ENCODE measurements around the gene KLF12.

- TF ChIP-seq CTCF (IDR thresholded peaks at IDR 0.05) (no peak), POLR2A (IDR thresholded peaks at IDR 0.05) (no peak), POLR2AphosphoS5 (IDR thresholded peaks at IDR 0.05) (no peak)
These were observed 43.2 kb downstream of the KLF12 start for GRCh38 chr13:74090869-74091605.
